Breast epithelium (tissue), 4 donors: ENCODE data around the gene CFAP157. TPM values are rescaled to one million over a fixed set of nuclear protein-coding genes. Genes with fewer than 3 reads are reported as not detected.
A peak's percentile ranks its signal among the peaks of the same experiment; 100 is the strongest.

Source experiments
- DNase-seq, 2 donors: peaks; one replicate each; pipeline ENCODE4 v3.0.0-alpha.2; 2019; ENCODE audit warnings: low spot score in 2 of 2
- H3K27ac ChIP-seq, 2 donors: fragments of 200-600 bp; sonication (generic) in 1 of 2; one replicate each; pipeline ENCODE4 v1.5.1; 2016 to 2019; ENCODE audit warnings: mild to moderate bottlenecking in 1 of 2
- H3K27me3 ChIP-seq, 2 donors: fragments of 200-600 bp; sonication (generic) in 1 of 2; one replicate each; pipeline versions ENCODE4 v1.5.1 to v1.6.0; 2017 to 2019; ENCODE audit warnings: control low read depth in 1 of 2, mild to moderate bottlenecking in 1 of 2
- H3K36me3 ChIP-seq: fragments of 200-600 bp; one replicate; pipeline ENCODE4 v1.5.1; 2019
- H3K4me1 ChIP-seq, 2 donors: fragments of 200-600 bp; sonication (generic); one replicate each; pipeline ENCODE4 v1.5.1; 2016 to 2019; ENCODE audit warnings: control low read depth in 1 of 2
- H3K4me3 ChIP-seq, 3 donors: fragments of 200-600 bp; sonication (generic); 1 replicate in 2 of 3; 2 replicates in 1 of 3; pipeline ENCODE4 v1.5.1; 2016 to 2019; ENCODE audit warnings: mild to moderate bottlenecking in 3 of 3, moderate library complexity in 2 of 3
- H3K9me3 ChIP-seq, 2 donors: fragments of 200-600 bp; sonication (generic) in 1 of 2; one replicate each; pipeline ENCODE4 v1.5.1; 2016 to 2019; ENCODE audit warnings: control low read depth in 1 of 2
- CTCF ChIP-seq, 3 donors: fragments of 450-650 bp; IDR thresholded peaks; one replicate each; pipeline ENCODE4 v1.5.1; 2016 to 2017; ENCODE audit warnings: antibody characterized with exemption in 3 of 3, mild to moderate bottlenecking in 3 of 3, moderate library complexity in 3 of 3
- POLR2A ChIP-seq: fragments of 450-650 bp; IDR thresholded peaks from one replicate; pipeline ENCODE4 v1.6.1; 2016; ENCODE audit warnings: antibody characterized with exemption, mild to moderate bottlenecking, moderate library complexity
- POLR2AphosphoS5 ChIP-seq, 3 donors: sonication (generic); formaldehyde crosslinking; IDR thresholded peaks; one replicate each; pipeline ENCODE4 v1.6.1; 2017; ENCODE audit warnings: antibody characterized with exemption in 3 of 3
- intact Hi-C: fragments of 100-400 bp; cut with DNase I; formaldehyde crosslinking; loops from one replicate; pipeline ENCODE4 v1.15.1; 2023; ENCODE audit warnings: low total_unique reads
- total RNA-seq, 3 donors: library from RNA; depleted of rRNA; stranded (reverse); fragments of >200 nt; gene quantifications; one replicate each; pipeline ENCODE4 v1.1.0, GENCODE V29; 2016

The CFAP157 gene
- total RNA-seq, 3 donors from 2014 or later: 2.0 TPM; not detected in 1

GRCh38 chr9:127693143-127693542 is 13.6 kb upstream of the CFAP157 start:
- Histone ChIP-seq H3K4me3 (no peak overlapping the region), H3K27ac (no peak overlapping the region), H3K4me1 (no peaks in the 10 kb centered on the region), H3K9me3 (no peaks in the 10 kb centered on the region), H3K27me3 (no peaks in the 10 kb centered on the region), H3K36me3 (no peaks in the 10 kb centered on the region)
- no peak for TF ChIP-seq CTCF (IDR thresholded peaks at IDR 0.05)
- TF ChIP-seq POLR2AphosphoS5 (IDR thresholded peaks at IDR 0.05): no peak
- no peak for DNase-seq
- intact Hi-C loops: no loop called here

GRCh38 chr9:127693697-127694096 is 13.1 kb upstream of the CFAP157 start:
- TF ChIP-seq POLR2A (no peak), CTCF (IDR thresholded peaks at IDR 0.05) (no peak), POLR2AphosphoS5 (IDR thresholded peaks at IDR 0.05) (no peak)
- no peaks in the 10 kb centered on the region for H3K4me1 ChIP-seq
- no peaks in the 10 kb centered on the region for H3K9me3 ChIP-seq
- H3K27me3 ChIP-seq: no peaks in the 10 kb centered on the region
- DNase-seq: no peak
- intact Hi-C loops: no loop called here
- H3K27ac ChIP-seq: no peak overlapping the region
- H3K36me3 ChIP-seq: no peaks in the 10 kb centered on the region
- H3K4me3 ChIP-seq: no peak overlapping the region

GRCh38 chr9:127694890-127695720 is 11.7 kb upstream of the CFAP157 start:
- intact Hi-C loops: no loop called here
- no peak for DNase-seq
- no peaks in the 10 kb centered on the region for H3K27me3 ChIP-seq
- H3K27ac ChIP-seq: peak overlapping the region; percentile 5 to 12
- no peak for TF ChIP-seq CTCF (IDR thresholded peaks at IDR 0.05)
- TF ChIP-seq POLR2AphosphoS5 (IDR thresholded peaks at IDR 0.05): no peak
- no peak for TF ChIP-seq POLR2A
- no peaks in the 10 kb centered on the region for H3K9me3 ChIP-seq
- no peaks in the 10 kb centered on the region for H3K4me1 ChIP-seq
- no peak overlapping the region for H3K4me3 ChIP-seq
- H3K36me3 ChIP-seq: no peaks in the 10 kb centered on the region

- Histone ChIP-seq H3K27ac (peak overlapping the region; percentile 50 to 60), H3K27me3 (no peaks in the 10 kb centered on the region), H3K4me3 (no peak overlapping the region), H3K4me1 (no peaks in the 10 kb centered on the region), H3K9me3 (no peaks in the 10 kb centered on the region), H3K36me3 (no peaks in the 10 kb centered on the region)
- intact Hi-C loops: no loop called here
- TF ChIP-seq POLR2A (no peak), CTCF (IDR thresholded peaks at IDR 0.05) (no peak), POLR2AphosphoS5 (IDR thresholded peaks at IDR 0.05) (no peak)
- no peak for DNase-seq
Observed at GRCh38 chr9:127697575-127697974, 9.2 kb upstream of the CFAP157 start.

- Histone ChIP-seq H3K27ac (peak overlapping the region; percentile 87 to 92), H3K9me3 (no peaks in the 10 kb centered on the region), H3K27me3 (no peaks in the 10 kb centered on the region), H3K36me3 (no peaks in the 10 kb centered on the region), H3K4me1 (no peaks in the 10 kb centered on the region), H3K4me3 (no peak overlapping the region)
- intact Hi-C loops: no loop called here
- TF ChIP-seq CTCF (IDR thresholded peaks at IDR 0.05) (no peak), POLR2A (no peak)
- DNase-seq: no peak
Observed at GRCh38 chr9:127698386-127698785, 8.4 kb upstream of the CFAP157 start.
